RWPE2 (cell line): Measurements from ENCODE around the gene PSMB1.
A peak's percentile ranks its signal among the peaks of the same experiment; 100 is the strongest.

Experiments
- ATAC-seq: fragments of 200-7000 bp; cut with Tn5 transposase; 3 replicates; pipeline ENCODE4 v1.9.1; 2021; ENCODE audit warnings: low read depth
- DNase-seq: peaks from one replicate; pipeline ENCODE4 v3.0.0-alpha.2; 2020; ENCODE audit warnings: low spot score
- H3K27ac ChIP-seq: fragments of 450-650 bp; 2 replicates; pipeline ENCODE4 v1.5.1; 2017; ENCODE audit warnings: mild to moderate bottlenecking; ENCODE audit not compliant: poor library complexity, severe bottlenecking
- H3K27me3 ChIP-seq: fragments of 250-450 bp; sonication (Bioruptor Pico); 2 replicates; pipeline ENCODE4 v1.5.1; 2021; ENCODE audit warnings: mild to moderate bottlenecking, moderate library complexity; ENCODE audit not compliant: insufficient read depth, poor library complexity, severe bottlenecking
- H3K36me3 ChIP-seq: fragments of 250-450 bp; sonication (Bioruptor Pico); 2 replicates; pipeline ENCODE4 v1.5.1; 2020; ENCODE audit warnings: low read depth, mild to moderate bottlenecking, moderate library complexity
- H3K4me1 ChIP-seq: fragments of 250-450 bp; sonication (Bioruptor Pico); 2 replicates; pipeline ENCODE4 v1.5.1; 2021; ENCODE audit warnings: mild to moderate bottlenecking, moderate library complexity; ENCODE audit not compliant: insufficient read depth, poor library complexity, severe bottlenecking
- H3K4me3 ChIP-seq: fragments of 250-450 bp; sonication (Bioruptor Pico); 2 replicates; pipeline ENCODE4 v1.5.1; 2021; ENCODE audit warnings: mild to moderate bottlenecking, moderate library complexity; ENCODE audit not compliant: severe bottlenecking
- H3K9me3 ChIP-seq: fragments of 250-450 bp; sonication (Bioruptor Pico); 2 replicates; pipeline ENCODE4 v1.5.1; 2021; ENCODE audit warnings: mild to moderate bottlenecking, moderate library complexity; ENCODE audit not compliant: severe bottlenecking
- CTCF ChIP-seq: fragments of 450-650 bp; IDR thresholded peaks from one replicate; pipeline ENCODE4 v1.5.1; 2017; ENCODE audit warnings: mild to moderate bottlenecking, moderate library complexity; ENCODE audit not compliant: poor library complexity, severe bottlenecking

PSMB1 gene

GRCh38 chr6:170564936-170565530 lies 11.9 kb upstream of the PSMB1 start:
- H3K27ac ChIP-seq: no peak overlapping the region
- H3K36me3 ChIP-seq: peaks cover 93% of the 10 kb centered on the region
- no peak for ATAC-seq

GRCh38 chr6:170561555-170561954 lies 8.4 kb upstream of the PSMB1 start:
- no peaks in the 10 kb centered on the region for H3K27me3 ChIP-seq
- DNase-seq (no peak), ATAC-seq (no peak)
- TF ChIP-seq CTCF: no peak
- no peaks in the 10 kb centered on the region for H3K4me1 ChIP-seq
- H3K4me3 ChIP-seq: no peak overlapping the region
- H3K9me3 ChIP-seq: no peaks in the 10 kb centered on the region
- H3K36me3 ChIP-seq: peaks cover 90% of the 10 kb centered on the region
- H3K27ac ChIP-seq: no peak overlapping the region

More at GRCh38 chr6:170564936-170565530, 11.9 kb upstream of the PSMB1 start:
- no peak overlapping the region for H3K4me3 ChIP-seq
- H3K9me3 ChIP-seq: no peaks in the 10 kb centered on the region
- no peaks in the 10 kb centered on the region for H3K4me1 ChIP-seq
- no peak for TF ChIP-seq CTCF
- H3K27me3 ChIP-seq: no peaks in the 10 kb centered on the region
- DNase-seq: no peak

GRCh38 chr6:170555305-170555704 lies 2.2 kb upstream of the PSMB1 start:
- H3K36me3 ChIP-seq: peaks cover 52% of the 10 kb centered on the region
- no peak for TF ChIP-seq CTCF
- peak overlapping the region; percentile 71 for H3K4me3 ChIP-seq
- H3K27me3 ChIP-seq: no peaks in the 10 kb centered on the region
- H3K27ac ChIP-seq: no peak overlapping the region
- no peak for ATAC-seq
- no peak for DNase-seq
- H3K9me3 ChIP-seq: no peaks in the 10 kb centered on the region
- H3K4me1 ChIP-seq: peaks cover 11% of the 10 kb centered on the region

GRCh38 chr6:170554796-170555137 lies 1.7 kb upstream of the PSMB1 start:
- ATAC-seq (no peak), DNase-seq (no peak)
- Histone ChIP-seq H3K4me3 (peak overlapping the region; percentile 71), H3K27ac (peak overlapping the region; percentile 31), H3K4me1 (peaks cover 11% of the 10 kb centered on the region), H3K36me3 (peaks cover 52% of the 10 kb centered on the region), H3K27me3 (no peaks in the 10 kb centered on the region), H3K9me3 (no peaks in the 10 kb centered on the region)
- TF ChIP-seq CTCF: no peak

GRCh38 chr6:170554013-170554795 lies 1.1 kb upstream of the PSMB1 start, which contains the start of gene TBP:
Gene TBP (plus strand): TSS chr6:170554369. CDS start chr6:170557030, 2,661 bp downstream.
- Histone ChIP-seq H3K27me3 (no peaks in the 10 kb centered on the region), H3K27ac (peak within 1 kb of the TSS; percentile 52), H3K4me1 (peaks cover 11% of the 10 kb centered on the region), H3K4me3 (peak within 1 kb of the TSS; percentile 71), H3K36me3 (peaks cover 54% of the 10 kb centered on the region), H3K9me3 (no peaks in the 10 kb centered on the region)
- DNase-seq (peak; percentile 96), ATAC-seq (peak; percentile 95)
- no peak for TF ChIP-seq CTCF
